Panc1 (cell line): ENCODE data around the gene RER1. TPM values are rescaled to one million over a fixed set of nuclear protein-coding genes. Genes with fewer than 3 reads are reported as not detected.

Source experiments
- ATAC-seq: fragments of 200-7000 bp; cut with Tn5 transposase; 2 replicates; pipeline ENCODE4 v1.9.1; 2020; ENCODE audit warnings: mild to moderate bottlenecking, moderate library complexity
- BruUV-seq: library from RNA; stranded (reverse); fragments of 400-500 nt; replicated peaks from 2 replicates; lab custom pipeline; 2021; lab: Mats Ljungman, UMichigan
- CTCF ChIA-PET: fragments of 300-600 bp; sonication (Branson Sonifier 250); formaldehyde crosslinking; loops from one replicate; lab custom pipeline; 2022; ENCODE audit warnings: antibody characterized with exemption; lab: Charles Lee
- POLR2A ChIA-PET: fragments of 300-600 bp; sonication (Branson Sonifier 250); formaldehyde crosslinking; loops from one replicate; lab custom pipeline; 2022; ENCODE audit warnings: antibody characterized with exemption; lab: Charles Lee
- DNase-seq: peaks from one replicate; pipeline ENCODE4 v3.0.0-alpha.2; 2010; ENCODE audit warnings: low read depth, low spot score
- H3K27ac ChIP-seq: 2 replicates; pipeline ENCODE4 v1.5.1; 2011; ENCODE audit warnings: mild to moderate bottlenecking, low read length, inconsistent platforms
- H3K27me3 ChIP-seq: fragments of 200-500 bp; sonication (Bioruptor generic); 2 replicates; pipeline ENCODE4 v1.6.0; 2014; ENCODE audit warnings: low read length, inconsistent platforms; ENCODE audit not compliant: control insufficient read depth, insufficient read depth
- H3K36me3 ChIP-seq: fragments of 200-500 bp; sonication (Bioruptor generic); 2 replicates; pipeline ENCODE4 v1.5.1; 2014; ENCODE audit warnings: inconsistent platforms, mild to moderate bottlenecking, low read length, moderate library complexity; ENCODE audit not compliant: control insufficient read depth, insufficient read depth
- H3K4me1 ChIP-seq: 2 replicates; pipeline ENCODE4 v1.5.1; 2011; ENCODE audit warnings: inconsistent platforms, mild to moderate bottlenecking, low read length, moderate library complexity; ENCODE audit not compliant: control insufficient read depth, insufficient read depth
- H3K4me3 ChIP-seq, 2 experiments: 2 replicates each; pipeline ENCODE4 v1.5.1; 2011 to 2012; ENCODE audit warnings: low read depth in 2 of 2, low read length in 2 of 2, mild to moderate bottlenecking in 2 of 2, inconsistent platforms in 1 of 2, moderate library complexity in 1 of 2
- H3K9me3 ChIP-seq: fragments of 200-500 bp; sonication (Bioruptor generic); 2 replicates; pipeline ENCODE4 v1.5.1; 2014; ENCODE audit warnings: low read depth, mild to moderate bottlenecking, inconsistent platforms, low read length, moderate library complexity; ENCODE audit not compliant: control insufficient read depth, insufficient read depth
- POLR2AphosphoS5 ChIP-seq: IDR thresholded peaks from 2 replicates; pipeline ENCODE4 v1.6.1; 2012; ENCODE audit warnings: mild to moderate bottlenecking, low read depth, low read length, moderate library complexity
- REST ChIP-seq, 2 experiments: IDR thresholded peaks; 2 replicates each; pipeline ENCODE4 v1.6.1; 2011 to 2012; ENCODE audit warnings: low read depth in 2 of 2, control low read depth in 1 of 2, low read length in 1 of 2, mild to moderate bottlenecking in 1 of 2, moderate library complexity in 1 of 2; ENCODE audit not compliant: insufficient read depth in 1 of 2
- SIN3A ChIP-seq: IDR thresholded peaks from 2 replicates; pipeline ENCODE4 v1.6.1; 2012; ENCODE audit warnings: low read depth, mild to moderate bottlenecking, low read length, moderate library complexity, borderline replicate concordance; ENCODE audit not compliant: insufficient read depth
- TCF7L2 ChIP-seq: IDR thresholded peaks from 2 replicates; pipeline ENCODE4 v1.6.1; 2011; ENCODE audit warnings: mild to moderate bottlenecking, low read depth, low read length, inconsistent platforms
- in situ Hi-C: cut with HindIII; loops from 2 replicates; pipeline ENCODE4 v1.10.0; 2016; ENCODE audit warnings: low sequenced_read_pairs, low pct_unique_long_range_greater_than_20kb
- intact Hi-C: fragments of 100-400 bp; cut with micrococcal nuclease; formaldehyde crosslinking; loops from one replicate; pipeline ENCODE4 v1.10.0; 2022; ENCODE audit not compliant: unreplicated experiment
- total RNA-seq: library from RNA; stranded (reverse); gene quantifications from one replicate; pipeline ENCODE4 v1.2.1, GENCODE V29; 2021; ENCODE audit not compliant: unreplicated experiment
- TF ChIP-seq, protein P1 (sequence below): fragments of 450-650 bp; IDR thresholded peaks from 2 replicates; pipeline ENCODE4 v1.5.1; 2017; ENCODE audit warnings: mild to moderate bottlenecking

RER1 gene
- total RNA-seq, 1 experiment from 2014 or later = 235 TPM

DNA sequence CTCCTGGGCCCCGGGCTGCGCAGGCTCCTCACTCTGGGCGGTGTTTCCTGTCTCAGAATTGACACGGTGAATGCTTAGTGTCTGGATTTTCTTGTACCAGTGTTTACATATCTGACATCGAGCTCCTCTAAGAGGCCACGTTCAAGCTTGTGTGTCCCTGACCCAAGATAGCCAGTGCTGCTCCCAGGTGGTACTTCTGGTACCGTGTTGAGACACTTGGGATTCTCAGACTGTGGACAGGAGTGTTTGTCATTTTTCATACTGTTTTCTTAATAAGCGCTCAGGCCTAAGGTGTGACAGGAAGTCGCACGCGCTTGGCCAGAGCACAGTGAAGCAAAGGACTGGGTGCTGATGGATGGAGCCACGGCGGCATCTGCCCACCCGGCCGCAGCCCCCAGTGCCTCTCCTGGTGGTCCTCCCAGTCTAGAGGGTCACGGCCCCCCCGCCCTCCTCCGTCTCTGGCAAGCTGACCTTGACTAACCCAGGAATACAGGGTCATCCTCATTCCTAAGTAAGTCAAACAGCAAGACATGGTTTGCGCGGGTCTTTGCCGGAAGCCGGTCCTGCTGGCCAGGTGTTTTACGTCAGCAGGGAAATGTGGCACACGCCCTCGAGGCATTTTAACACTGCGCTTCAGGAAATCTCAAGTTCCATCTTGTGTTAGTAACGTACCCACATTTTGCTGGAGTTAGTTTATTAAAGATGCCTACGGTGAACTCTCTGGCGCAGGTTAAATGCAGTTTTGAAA, 12.7 kb downstream of the RER1 start:
- peaks cover 16% of the 10 kb centered on the region for H3K36me3 ChIP-seq
- DNase-seq = no peak
- in situ Hi-C loops = no loop called here
- H3K4me3 ChIP-seq = no peak overlapping the region
- no peaks in the 10 kb centered on the region for H3K27me3 ChIP-seq
- H3K9me3 ChIP-seq = no peaks in the 10 kb centered on the region
- intact Hi-C loops = no loop called here
- TF ChIP-seq POLR2AphosphoS5 (no peak; the same call in 1 of the 2 replicates), SIN3A (no peak), TCF7L2 (no peak)
- TF ChIP-seq, protein P1, sequence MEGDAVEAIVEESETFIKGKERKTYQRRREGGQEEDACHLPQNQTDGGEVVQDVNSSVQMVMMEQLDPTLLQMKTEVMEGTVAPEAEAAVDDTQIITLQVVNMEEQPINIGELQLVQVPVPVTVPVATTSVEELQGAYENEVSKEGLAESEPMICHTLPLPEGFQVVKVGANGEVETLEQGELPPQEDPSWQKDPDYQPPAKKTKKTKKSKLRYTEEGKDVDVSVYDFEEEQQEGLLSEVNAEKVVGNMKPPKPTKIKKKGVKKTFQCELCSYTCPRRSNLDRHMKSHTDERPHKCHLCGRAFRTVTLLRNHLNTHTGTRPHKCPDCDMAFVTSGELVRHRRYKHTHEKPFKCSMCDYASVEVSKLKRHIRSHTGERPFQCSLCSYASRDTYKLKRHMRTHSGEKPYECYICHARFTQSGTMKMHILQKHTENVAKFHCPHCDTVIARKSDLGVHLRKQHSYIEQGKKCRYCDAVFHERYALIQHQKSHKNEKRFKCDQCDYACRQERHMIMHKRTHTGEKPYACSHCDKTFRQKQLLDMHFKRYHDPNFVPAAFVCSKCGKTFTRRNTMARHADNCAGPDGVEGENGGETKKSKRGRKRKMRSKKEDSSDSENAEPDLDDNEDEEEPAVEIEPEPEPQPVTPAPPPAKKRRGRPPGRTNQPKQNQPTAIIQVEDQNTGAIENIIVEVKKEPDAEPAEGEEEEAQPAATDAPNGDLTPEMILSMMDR = no peak
- H3K27ac ChIP-seq = peak overlapping the region; percentile 51
- ATAC-seq = peak; percentile 7; the same call in 1 of the 2 replicates
- CTCF ChIA-PET = no interaction called here
- no TSS peak for BruUV-seq
- POLR2A ChIA-PET = no interaction called here
- H3K4me1 ChIP-seq = peaks cover 22% of the 10 kb centered on the region

GRCh38 chr1:2404890-2405511, 13.4 kb downstream of the RER1 start:
- Histone ChIP-seq H3K4me1 (peaks cover 22% of the 10 kb centered on the region), H3K4me3 (no peak overlapping the region), H3K27me3 (no peaks in the 10 kb centered on the region), H3K27ac (peak overlapping the region; percentile 18; the same call in 1 of the 2 replicates), H3K36me3 (peaks cover 16% of the 10 kb centered on the region), H3K9me3 (no peaks in the 10 kb centered on the region)
- TF ChIP-seq POLR2AphosphoS5 = peak; percentile 47
- TF ChIP-seq REST (IDR thresholded peaks at IDR 0.05; ENCODE audit: insufficient read depth in 1 of 2, low read depth in 2 of 2, low read length in 1 of 2) = 0 out of 4 replicates have a peak, but pooled peaks of 1 of the 2 experiments have one; percentile 26
- no peak for TF ChIP-seq SIN3A
- ChIA-PET POLR2A (no interaction called here), CTCF (no interaction called here)
- TSS peak; percentile 79 for BruUV-seq
- DNase-seq = no peak
- in situ Hi-C loops (no loop called here), intact Hi-C loops (no loop called here)
- ATAC-seq = peak; percentile 44
